HG03196 (cell line): ENCODE measurements around the gene PNPO.
A peak's percentile ranks its signal among the peaks of the same experiment; 100 is the strongest.

ENCODE experiments used
- ATAC-seq: cut with Tn5 transposase; IDR thresholded peaks from one replicate; pipeline ENCODE4 v1.9.1; 2021; ENCODE audit not compliant: unreplicated experiment

Gene PNPO

GRCh38 chr17:47941246-47942095 is at the start of gene PNPO:
TSS of gene PNPO (plus strand) at chr17:47941571. CDS start at chr17:47941676, 105 bp downstream.
- peak; percentile 78 for ATAC-seq

- no peak for ATAC-seq
Observed at GRCh38 chr17:47894498-47895346, 46.6 kb upstream of the PNPO start.

- no peak for ATAC-seq
Observed at GRCh38 chr17:47895347-47895855, 46.0 kb upstream of the PNPO start.

GRCh38 chr17:47895856-47896671 is 45.3 kb upstream of the PNPO start, which contains the start of gene SP2:
TSS of gene SP2 (plus strand) at chr17:47896236. CDS start at chr17:47896287, 51 bp downstream.
- ATAC-seq, result peak; percentile 90

- no peak for ATAC-seq
Observed at GRCh38 chr17:47896672-47897490, 44.5 kb upstream of the PNPO start.

- ATAC-seq, result no peak
Observed at GRCh38 chr17:47897561-47897960, 43.8 kb upstream of the PNPO start.

GRCh38 chr17:47898241-47898640 is 43.1 kb upstream of the PNPO start:
- no peak for ATAC-seq

GRCh38 chr17:47899643-47900042 is 41.7 kb upstream of the PNPO start:
- ATAC-seq, result no peak

GRCh38 chr17:47901423-47901822 is 39.9 kb upstream of the PNPO start:
- ATAC-seq, result no peak

GRCh38 chr17:47902039-47902744 is 39.2 kb upstream of the PNPO start:
- no peak for ATAC-seq

GRCh38 chr17:47905221-47905733 is 36.1 kb upstream of the PNPO start:
- ATAC-seq, result no peak

GRCh38 chr17:47906443-47906842 is 34.9 kb upstream of the PNPO start:
- no peak for ATAC-seq

GRCh38 chr17:47907932-47908562 is 33.3 kb upstream of the PNPO start:
- ATAC-seq, result no peak

GRCh38 chr17:47913050-47913449 is 28.3 kb upstream of the PNPO start:
- no peak for ATAC-seq

- ATAC-seq, result no peak
Observed at GRCh38 chr17:47914306-47914948, 26.9 kb upstream of the PNPO start.

GRCh38 chr17:47915776-47916398 is 25.5 kb upstream of the PNPO start:
- no peak for ATAC-seq

- ATAC-seq, result no peak
Observed at GRCh38 chr17:47916489-47917208, 24.7 kb upstream of the PNPO start.
